ENCODE results near the gene BATF2. TPM values are rescaled to one million over a fixed set of nuclear protein-coding genes. Genes with fewer than 3 reads are reported as not detected.
"Not testable (repeated sequence)": the region's sequence is repeated elsewhere in the genome, so short reads cannot be mapped to it uniquely, and the experiment has no call there.

The BATF2 gene
- total RNA-seq, 2 experiments from 2014 or later: not detected

DNA sequence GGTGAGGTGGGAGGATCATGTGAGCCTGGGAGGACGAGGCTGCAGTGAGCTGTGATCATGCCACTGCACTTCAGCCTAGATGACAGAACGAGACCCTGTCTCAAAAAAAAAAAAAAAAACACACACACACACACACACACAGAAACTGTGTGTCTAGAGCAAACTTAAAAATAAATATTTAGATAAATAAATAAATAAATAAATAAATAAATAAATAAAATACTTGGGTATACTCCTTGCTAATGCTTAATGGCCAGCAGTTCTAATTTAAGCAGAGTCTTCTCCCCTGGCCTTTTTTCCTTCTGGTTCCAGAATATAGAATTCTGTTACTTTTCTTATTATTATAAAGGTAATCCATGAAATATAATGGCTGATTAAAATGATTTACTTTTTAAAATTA is 12.1 kb upstream of the BATF2 start:
- Mint-ChIP-seq H3K27ac (no peak overlapping the region), H3K4me1 (ENCODE audit: low read depth) (peaks cover 5% of the 10 kb centered on the region), H3K9me3 (no peaks in the 10 kb centered on the region), H3K4me3 (no peak overlapping the region), H3K27me3 (ENCODE audit: low read depth) (no peaks in the 10 kb centered on the region), H3K36me3 (ENCODE audit: low read depth) (no peaks in the 10 kb centered on the region)
- no peak for DNase-seq
- intact Hi-C loops (cut with micrococcal nuclease): loop anchor here (1.0 kb wide), 1 partner anchor 91 kb away; no protein-coding TSS in a partner anchor
- CTCF ChIA-PET: interaction anchor here (0.6 to 0.8 kb wide), 2 partner anchors 12 to 162 kb away, joined by 3 read pairs; partner anchors contain the start of gene BATF2

DNA sequence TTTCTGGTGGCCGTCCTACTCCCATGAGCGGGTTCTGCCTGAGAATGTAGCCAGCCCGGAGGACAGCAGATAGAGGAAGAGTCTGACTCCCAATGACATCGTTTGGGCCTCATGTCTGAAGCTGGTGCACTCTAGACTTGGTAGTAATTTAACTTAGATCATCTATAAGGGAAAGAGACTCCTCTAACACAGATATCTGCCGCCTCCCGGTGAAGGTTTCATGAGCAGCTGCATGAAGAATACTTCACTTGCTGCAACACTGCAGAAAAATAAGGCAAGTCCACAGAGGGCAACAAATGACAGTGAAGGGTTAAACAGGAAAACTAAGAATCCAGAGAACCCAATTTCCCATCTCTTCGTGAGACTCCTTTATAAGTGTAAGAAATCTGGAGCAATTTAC is 11.2 kb upstream of the BATF2 start:
- CTCF ChIA-PET: no interaction called here
- DNase-seq: peak; percentile 34
- intact Hi-C loops (cut with micrococcal nuclease): loop anchor here (1.0 kb wide), 1 partner anchor 90 kb away; no protein-coding TSS in a partner anchor
- Mint-ChIP-seq H3K4me1 (ENCODE audit: low read depth) (peaks cover under 1% of the 10 kb centered on the region), H3K9me3 (no peaks in the 10 kb centered on the region), H3K4me3 (no peak overlapping the region), H3K27ac (no peak overlapping the region), H3K27me3 (ENCODE audit: low read depth) (no peaks in the 10 kb centered on the region), H3K36me3 (ENCODE audit: low read depth) (no peaks in the 10 kb centered on the region)

DNA sequence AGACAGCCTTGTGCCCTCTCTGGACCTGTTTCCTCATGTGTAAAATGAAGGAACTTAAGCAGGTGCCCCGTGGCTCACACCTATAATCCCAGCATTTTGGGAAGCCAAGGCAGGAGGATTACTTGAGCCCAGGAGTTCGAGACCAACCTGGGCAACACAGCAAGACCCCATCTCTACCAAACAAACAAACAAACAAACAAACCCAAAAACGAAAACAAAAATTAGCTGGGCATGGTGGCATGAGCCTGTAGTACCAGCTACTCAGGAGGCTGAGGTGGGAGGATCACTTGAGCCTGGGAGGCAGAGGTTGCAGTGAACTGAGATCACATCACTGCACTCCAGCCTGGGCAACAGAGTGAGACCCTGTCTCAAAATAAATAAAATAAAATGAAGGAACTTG is 7.2 kb upstream of the BATF2 start:
- DNase-seq: not testable (repeated sequence)

DNA sequence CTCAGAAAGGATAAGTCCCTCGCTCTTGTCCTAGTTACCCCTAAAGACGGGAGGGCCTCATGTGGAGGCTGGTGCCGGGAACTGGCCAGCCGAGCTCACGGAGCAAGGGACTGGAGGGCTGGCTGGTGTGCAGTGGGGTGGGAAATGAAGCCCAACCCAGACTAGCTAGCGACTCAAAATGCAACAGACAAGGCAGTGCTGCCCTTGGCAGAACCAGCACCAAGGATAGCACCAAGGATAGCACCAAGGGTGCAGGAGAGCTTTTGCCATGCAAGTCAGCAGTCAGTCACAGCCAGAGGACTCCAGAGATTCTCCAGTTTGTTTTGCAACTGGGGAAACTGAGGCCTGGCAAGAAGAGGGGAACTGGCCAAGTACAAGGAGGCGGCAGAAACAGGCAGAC is 6.5 kb upstream of the BATF2 start:
- no peak overlapping the region for H3K27ac Mint-ChIP-seq
- CTCF ChIA-PET: interaction anchor here (1.2 to 1.4 kb wide), 2 partner anchors 10 to 11 kb away, joined by 4 to 6 read pairs; partner anchors contain the start of gene ARL2

More for the DNA sequence above, 7.2 kb upstream of the BATF2 start:
- H3K27ac Mint-ChIP-seq; intact Hi-C loops (cut with micrococcal nuclease); H3K9me3 Mint-ChIP-seq; H3K36me3 Mint-ChIP-seq (ENCODE audit: low read depth); H3K4me3 Mint-ChIP-seq; H3K27me3 Mint-ChIP-seq (ENCODE audit: low read depth); H3K4me1 Mint-ChIP-seq (ENCODE audit: low read depth): not testable (repeated sequence)
- CTCF ChIA-PET: interaction anchor here (1.2 to 1.4 kb wide), 2 partner anchors 9 to 10 kb away, joined by 4 to 6 read pairs; partner anchors contain the start of gene ARL2

DNA sequence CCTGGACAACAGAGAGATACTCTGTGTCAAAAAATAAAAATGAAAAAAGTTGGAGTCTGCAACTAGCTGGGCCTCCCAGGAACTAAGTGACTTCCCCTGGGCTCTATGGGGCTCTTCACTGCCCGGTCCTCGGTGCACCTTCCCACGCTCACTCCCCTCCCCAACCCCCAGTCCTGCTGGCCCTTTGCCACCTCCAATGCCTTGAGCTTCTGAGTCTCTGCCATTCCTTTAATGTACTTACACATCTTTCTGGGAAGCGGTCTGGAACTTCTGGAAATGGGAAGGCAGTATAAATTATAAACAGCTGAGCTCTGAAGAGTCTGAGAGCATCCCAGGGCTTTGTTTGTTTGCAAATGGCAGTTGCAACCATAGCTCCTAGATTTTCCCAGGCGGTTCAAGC is 5.9 kb upstream of the BATF2 start:
- no peak for DNase-seq
- peaks cover 7% of the 10 kb centered on the region for H3K4me1 Mint-ChIP-seq (ENCODE audit: low read depth)
- no peak overlapping the region for H3K27ac Mint-ChIP-seq
- H3K36me3 Mint-ChIP-seq (ENCODE audit: low read depth): no peaks in the 10 kb centered on the region
- H3K4me3 Mint-ChIP-seq: no peak overlapping the region
- CTCF ChIA-PET: interaction anchor here (1.2 kb wide), 1 partner anchor 12 kb away, joined by 6 read pairs; the partner anchor contains the start of gene ARL2
- intact Hi-C loops (cut with micrococcal nuclease): no loop called here
- no peaks in the 10 kb centered on the region for H3K27me3 Mint-ChIP-seq (ENCODE audit: low read depth)
- H3K9me3 Mint-ChIP-seq: no peaks in the 10 kb centered on the region

More for the DNA sequence above, 6.5 kb upstream of the BATF2 start:
- Mint-ChIP-seq H3K4me1 (ENCODE audit: low read depth) (peaks cover 5% of the 10 kb centered on the region), H3K4me3 (no peak overlapping the region), H3K27me3 (ENCODE audit: low read depth) (no peaks in the 10 kb centered on the region), H3K36me3 (ENCODE audit: low read depth) (no peaks in the 10 kb centered on the region), H3K9me3 (no peaks in the 10 kb centered on the region)
- no peak for DNase-seq
- intact Hi-C loops (cut with micrococcal nuclease): no loop called here

DNA sequence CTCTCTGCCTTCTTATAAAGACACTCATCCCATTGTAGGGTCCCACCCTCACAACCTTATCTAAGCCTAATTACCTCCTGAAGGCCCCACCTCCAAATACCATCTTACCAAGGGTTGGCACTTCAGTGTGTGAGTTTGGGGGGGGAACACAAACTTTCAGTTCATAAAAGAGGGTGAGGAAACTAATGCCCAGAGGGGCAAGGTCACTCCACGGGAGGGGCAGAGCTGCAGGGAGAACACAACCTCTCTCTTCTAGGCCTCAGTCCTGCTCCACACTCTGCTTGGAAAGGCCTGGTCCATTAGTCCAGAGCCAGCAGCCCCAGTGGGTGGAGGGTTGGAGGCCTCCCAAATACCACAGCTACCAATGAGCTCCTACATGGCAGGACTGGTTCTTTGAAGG is 2.7 kb upstream of the BATF2 start:
- CTCF ChIA-PET: interaction anchor here (2.5 kb wide), 1 partner anchor 13 kb away, joined by 9 read pairs; no protein-coding TSS in a partner anchor
- no peak overlapping the region for H3K27ac Mint-ChIP-seq
- intact Hi-C loops (cut with micrococcal nuclease): no loop called here

DNA sequence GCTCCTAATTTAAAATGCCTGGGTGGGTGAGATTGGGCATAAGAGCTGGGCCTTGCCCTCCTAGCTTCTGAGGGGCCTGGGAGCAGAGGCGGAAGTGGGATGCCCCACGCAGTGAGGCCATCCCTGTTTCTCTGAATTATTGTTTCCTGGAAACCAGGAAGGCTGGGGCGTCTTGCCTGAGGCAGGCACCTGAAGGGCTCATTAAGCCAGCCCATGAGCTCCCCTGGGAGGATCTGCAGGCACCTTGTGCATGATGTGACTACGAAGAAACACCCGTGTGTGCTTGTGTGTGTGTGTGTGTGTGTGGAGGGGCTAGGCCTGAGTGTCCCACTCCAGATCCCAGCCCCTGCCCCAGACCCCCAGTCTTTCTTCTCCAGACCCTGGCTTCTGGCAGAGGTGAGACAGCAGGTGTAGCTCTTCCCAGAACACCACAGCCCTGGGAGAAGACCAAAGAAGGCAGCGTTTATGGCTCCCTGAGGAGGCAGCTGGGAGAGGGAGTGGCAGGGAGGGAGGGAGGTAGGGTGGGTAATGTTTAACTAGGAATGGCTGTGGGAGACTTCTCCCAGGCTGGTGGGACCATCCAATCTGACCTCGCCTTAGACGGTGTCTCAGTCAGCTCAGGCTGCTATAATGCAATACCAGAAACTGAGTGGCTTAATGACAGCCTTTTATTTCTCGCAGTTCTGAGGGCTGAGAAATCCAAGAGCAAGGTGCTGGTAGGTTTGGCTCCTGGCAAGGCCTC is 2.1 kb upstream of the BATF2 start:
- peaks cover 7% of the 10 kb centered on the region for H3K4me1 Mint-ChIP-seq (ENCODE audit: low read depth)
- H3K4me3 Mint-ChIP-seq: no peak overlapping the region
- no peaks in the 10 kb centered on the region for H3K9me3 Mint-ChIP-seq
- H3K36me3 Mint-ChIP-seq (ENCODE audit: low read depth): no peaks in the 10 kb centered on the region
- no peaks in the 10 kb centered on the region for H3K27me3 Mint-ChIP-seq (ENCODE audit: low read depth)
- H3K27ac Mint-ChIP-seq: no peak overlapping the region
- intact Hi-C loops (cut with micrococcal nuclease): no loop called here
- CTCF ChIA-PET: interaction anchor here (1.1 to 2.5 kb wide), 3 partner anchors 14 to 150 kb away, joined by 3 to 9 read pairs (median 3); partner anchors contain the start of gene MAJIN
- no peak for DNase-seq

More for the DNA sequence above, 2.7 kb upstream of the BATF2 start:
- Mint-ChIP-seq H3K36me3 (ENCODE audit: low read depth) (no peaks in the 10 kb centered on the region), H3K4me3 (no peak overlapping the region), H3K4me1 (ENCODE audit: low read depth) (peaks cover 7% of the 10 kb centered on the region), H3K27me3 (ENCODE audit: low read depth) (no peaks in the 10 kb centered on the region), H3K9me3 (no peaks in the 10 kb centered on the region)
- no peak for DNase-seq

DNA sequence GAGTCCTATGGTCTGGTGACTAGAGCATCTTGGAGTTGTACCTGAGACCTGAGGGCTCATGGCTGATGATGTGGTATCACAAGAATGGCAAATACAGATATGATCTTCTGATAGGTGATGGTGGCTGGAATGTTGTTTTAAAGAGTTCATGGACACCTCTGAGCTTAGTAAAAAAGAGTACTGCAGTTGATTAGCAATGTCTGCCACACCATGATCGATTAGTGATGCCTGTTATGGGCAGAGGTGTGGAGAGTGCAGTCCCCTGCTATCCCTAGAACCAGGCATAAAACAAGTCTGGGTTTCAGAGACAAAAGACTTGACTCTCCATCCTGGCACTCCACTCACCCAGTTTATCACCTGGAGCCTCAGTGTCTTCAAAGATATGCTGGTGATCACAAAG is 1.4 kb upstream of the BATF2 start:
- Mint-ChIP-seq H3K4me3 (no peak overlapping the region), H3K36me3 (ENCODE audit: low read depth) (no peaks in the 10 kb centered on the region), H3K9me3 (no peaks in the 10 kb centered on the region), H3K27ac (no peak overlapping the region), H3K27me3 (ENCODE audit: low read depth) (no peaks in the 10 kb centered on the region), H3K4me1 (ENCODE audit: low read depth) (peaks cover 7% of the 10 kb centered on the region)
- CTCF ChIA-PET: interaction anchor here (1.1 to 2.5 kb wide), 3 partner anchors 15 to 149 kb away, joined by 3 to 9 read pairs (median 3); partner anchors contain the start of gene MAJIN
- no peak for DNase-seq
- intact Hi-C loops (cut with micrococcal nuclease): no loop called here

DNA sequence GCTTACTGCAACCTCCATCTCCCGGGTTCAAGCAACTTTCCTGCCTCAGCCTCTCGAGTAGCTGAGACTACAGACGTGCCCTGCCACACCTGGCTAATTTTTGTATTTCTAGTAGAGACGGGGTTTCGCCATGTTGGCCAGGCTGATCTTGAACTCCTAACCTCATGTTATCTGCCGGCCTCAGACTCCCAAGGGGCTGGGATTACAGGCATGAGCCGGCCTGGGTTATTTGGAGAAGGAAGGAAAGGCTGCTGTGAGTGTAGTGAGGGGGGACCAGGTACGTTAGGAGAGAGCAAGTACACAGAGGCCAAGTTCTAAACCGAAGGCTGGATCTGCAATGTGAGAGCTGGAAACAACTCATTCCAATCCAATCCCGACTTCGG is 453 bp downstream of the BATF2 start:
- CTCF ChIA-PET: interaction anchor here (0.8 to 1.2 kb wide), 3 partner anchors 9 to 15 kb away, joined by 3 to 4 read pairs (median 3); no protein-coding TSS in a partner anchor
- H3K27ac Mint-ChIP-seq: no peak overlapping the region
- DNase-seq: no peak
- peaks cover 7% of the 10 kb centered on the region for H3K4me1 Mint-ChIP-seq (ENCODE audit: low read depth)
- intact Hi-C loops (cut with micrococcal nuclease): no loop called here
- no peaks in the 10 kb centered on the region for H3K27me3 Mint-ChIP-seq (ENCODE audit: low read depth)
- H3K9me3 Mint-ChIP-seq: no peaks in the 10 kb centered on the region
- H3K36me3 Mint-ChIP-seq (ENCODE audit: low read depth): no peaks in the 10 kb centered on the region
- no peak overlapping the region for H3K4me3 Mint-ChIP-seq

DNA sequence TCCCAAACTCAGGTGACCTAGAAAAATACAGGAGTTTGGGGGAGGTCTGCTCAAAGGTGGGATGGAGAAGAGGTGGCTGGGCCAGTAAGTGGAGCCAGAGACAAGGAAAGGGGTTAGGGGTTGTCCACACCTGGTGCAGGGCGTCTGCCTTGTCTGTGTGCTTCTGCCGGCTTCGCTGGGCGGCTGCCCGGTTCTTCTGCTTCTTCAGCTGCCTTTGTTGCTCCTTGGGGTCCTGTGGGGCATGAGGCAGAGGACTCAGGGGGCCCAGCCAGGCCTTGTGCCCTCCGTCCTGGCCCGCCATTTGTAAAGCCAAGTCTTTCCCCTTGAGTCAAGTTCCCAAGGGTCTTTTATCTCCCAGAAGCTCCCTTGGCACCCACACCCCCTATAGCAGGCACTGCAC is 2.5 kb downstream of the BATF2 start:
- Mint-ChIP-seq H3K9me3 (no peaks in the 10 kb centered on the region), H3K27me3 (ENCODE audit: low read depth) (no peaks in the 10 kb centered on the region), H3K27ac (no peak overlapping the region), H3K4me1 (ENCODE audit: low read depth) (peaks cover 13% of the 10 kb centered on the region), H3K36me3 (ENCODE audit: low read depth) (no peaks in the 10 kb centered on the region), H3K4me3 (no peak overlapping the region)
- intact Hi-C loops (cut with micrococcal nuclease): no loop called here
- CTCF ChIA-PET: no interaction called here
- DNase-seq: no peak

DNA sequence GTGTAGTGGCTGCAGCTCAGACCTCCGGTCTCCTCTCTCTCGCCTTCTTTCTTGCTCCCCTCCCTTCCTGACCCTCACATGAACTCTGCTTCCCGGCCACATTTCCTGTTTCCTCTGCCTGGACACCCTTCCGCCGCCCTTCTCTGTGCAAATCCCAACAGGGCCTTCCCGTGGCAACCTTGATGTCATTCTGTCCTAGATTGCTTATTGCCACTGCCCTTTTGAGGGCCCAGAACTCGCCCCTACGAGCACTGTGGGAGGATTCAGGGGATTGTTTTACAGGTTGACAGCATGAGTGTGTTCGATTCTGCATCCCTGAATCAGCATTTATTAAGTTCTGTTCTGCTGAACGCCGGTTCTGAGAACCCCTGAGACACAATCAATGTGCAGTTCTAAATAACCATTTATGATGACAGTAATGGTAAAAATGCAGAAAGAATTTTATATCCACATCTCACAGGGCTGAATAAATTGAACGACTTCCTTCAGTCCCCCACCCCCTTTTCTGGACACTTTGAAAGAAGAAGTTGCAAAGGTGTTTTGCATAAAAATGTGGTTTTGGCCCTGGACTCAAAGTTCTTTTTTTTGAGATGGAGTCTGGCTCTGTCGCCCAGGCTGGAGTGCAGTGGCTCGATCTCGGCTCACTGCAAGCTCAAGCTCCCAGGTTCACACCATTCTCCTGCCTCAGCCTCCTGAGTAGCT is 6.4 kb downstream of the BATF2 start:
- Mint-ChIP-seq H3K27ac (no peak overlapping the region), H3K9me3 (no peaks in the 10 kb centered on the region), H3K4me3 (no peak overlapping the region), H3K36me3 (ENCODE audit: low read depth) (no peaks in the 10 kb centered on the region), H3K27me3 (ENCODE audit: low read depth) (no peaks in the 10 kb centered on the region), H3K4me1 (ENCODE audit: low read depth) (peaks cover 7% of the 10 kb centered on the region)
- DNase-seq: no peak
- intact Hi-C loops (cut with micrococcal nuclease): no loop called here
- CTCF ChIA-PET: no interaction called here

DNA sequence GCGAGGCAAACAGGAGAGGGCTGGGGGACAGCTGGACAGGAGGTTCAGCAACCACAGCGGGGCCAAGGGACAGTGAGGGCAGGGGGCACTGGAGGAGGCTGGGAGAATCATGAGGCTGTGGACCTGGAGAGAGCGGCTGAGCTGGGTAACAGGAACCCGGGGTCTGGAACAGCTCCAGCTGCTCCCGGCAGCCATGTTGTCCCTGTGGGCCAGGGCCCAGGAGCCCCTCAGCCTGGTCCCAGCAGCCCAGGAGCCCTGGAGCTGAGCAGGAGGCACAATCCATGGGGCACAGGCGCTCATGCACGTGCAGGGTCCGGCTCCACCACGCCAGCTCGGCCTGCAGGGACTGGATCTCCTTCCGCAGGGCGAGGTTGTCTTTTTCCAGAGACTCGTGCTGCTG is 7.4 kb downstream of the BATF2 start:
- no peaks in the 10 kb centered on the region for H3K27me3 Mint-ChIP-seq (ENCODE audit: low read depth)
- no peaks in the 10 kb centered on the region for H3K9me3 Mint-ChIP-seq
- no peak overlapping the region for H3K27ac Mint-ChIP-seq
- no peaks in the 10 kb centered on the region for H3K36me3 Mint-ChIP-seq (ENCODE audit: low read depth)
- no peak for DNase-seq
- CTCF ChIA-PET: no interaction called here
- no peak overlapping the region for H3K4me3 Mint-ChIP-seq
- peaks cover 7% of the 10 kb centered on the region for H3K4me1 Mint-ChIP-seq (ENCODE audit: low read depth)
- intact Hi-C loops (cut with micrococcal nuclease): no loop called here

All from activated naive CD4-positive, alpha-beta T cell treated with anti-CD3 and anti-CD28 coated beads for 36 hours (primary cell).